ENCODE measurements around the gene CASZ1.

The CASZ1 gene

DNA sequence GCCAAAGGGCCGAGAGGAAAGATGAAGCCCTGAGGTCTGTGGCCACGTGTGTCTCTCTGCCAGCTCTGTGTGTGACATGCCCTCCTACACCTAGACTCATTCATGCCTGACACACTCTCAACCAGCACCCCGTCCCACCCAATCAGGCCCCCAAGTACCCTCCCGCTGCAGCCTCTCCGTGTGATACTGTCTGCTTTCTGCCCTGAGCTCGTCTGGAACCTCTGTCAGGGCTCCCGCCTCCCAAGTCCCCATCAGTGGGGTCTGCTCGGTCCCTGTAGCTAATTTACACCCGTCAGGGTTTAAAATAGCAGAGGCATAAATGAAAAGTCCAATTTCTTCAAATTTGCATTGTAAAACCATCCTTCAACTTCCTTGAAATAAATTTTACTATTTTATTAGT is 20.7 kb downstream of the CASZ1 start:
- no peak for DNase-seq (ENCODE audit: low spot score)

GRCh38 chr1:10774615-10775310 is 21.7 kb downstream of the CASZ1 start:
- DNase-seq (ENCODE audit: low spot score): no peak

DNA sequence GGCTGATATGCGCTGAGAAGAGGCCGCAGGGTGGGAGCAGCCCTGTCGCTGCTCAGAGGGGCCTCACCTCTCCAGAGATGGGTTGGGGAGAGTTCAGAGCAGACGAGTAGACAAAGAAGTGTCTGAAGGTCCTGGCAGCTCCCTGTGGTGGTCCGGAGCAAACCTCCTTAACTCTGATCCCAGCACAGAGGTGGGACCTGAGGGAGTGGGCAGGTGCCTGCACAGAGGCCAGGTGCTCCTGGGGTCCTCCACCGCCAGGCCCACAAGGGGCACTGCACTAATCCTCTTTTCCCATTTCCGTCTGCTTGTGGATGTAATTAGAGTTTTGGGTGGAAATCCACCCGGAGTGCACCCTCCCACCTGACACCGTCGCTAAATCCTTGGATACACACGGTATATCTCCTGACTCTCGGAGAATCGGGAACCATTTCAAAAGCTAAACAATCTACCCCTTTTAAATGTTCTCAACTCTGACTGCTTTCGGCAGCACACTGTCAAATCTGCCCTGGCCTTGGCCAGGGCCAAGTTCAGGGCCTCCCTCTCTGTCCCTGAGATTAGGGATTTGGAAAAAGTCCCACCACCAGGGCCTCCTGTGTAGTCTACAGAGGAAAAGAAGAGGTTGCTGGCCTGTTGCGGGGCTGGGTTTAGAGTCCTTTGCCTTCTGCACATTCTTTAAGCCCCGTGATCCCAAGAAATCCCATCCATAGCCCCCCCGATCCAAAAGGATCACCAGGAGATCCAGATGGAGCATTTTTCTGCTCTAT is 22.4 kb downstream of the CASZ1 start:
- no peak for DNase-seq (ENCODE audit: low spot score)

DNA sequence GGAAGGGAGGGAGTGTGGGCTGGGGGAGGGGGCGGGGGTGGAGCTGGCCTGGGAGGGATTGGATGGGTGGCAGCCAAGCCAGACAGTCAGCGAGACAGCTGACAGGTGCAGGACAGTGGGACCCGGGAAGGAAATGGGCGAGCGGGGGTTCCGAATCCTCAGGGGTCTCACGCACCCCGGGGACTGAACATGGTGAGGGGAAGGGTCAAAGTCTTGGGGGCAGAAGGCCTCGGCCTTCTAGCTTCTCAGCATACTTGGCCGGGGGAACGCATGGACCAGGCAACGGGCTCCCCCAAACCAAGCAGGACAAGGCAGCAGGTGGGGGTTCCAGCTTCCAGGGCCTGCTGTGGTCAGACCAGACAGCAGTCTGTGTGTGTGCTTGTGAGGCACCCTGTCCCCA is 23.1 kb downstream of the CASZ1 start:
- DNase-seq (ENCODE audit: low spot score): no peak

- no peak for DNase-seq (ENCODE audit: low spot score)
Measured at GRCh38 chr1:10772711-10773110, 23.7 kb downstream of the CASZ1 start.

DNA sequence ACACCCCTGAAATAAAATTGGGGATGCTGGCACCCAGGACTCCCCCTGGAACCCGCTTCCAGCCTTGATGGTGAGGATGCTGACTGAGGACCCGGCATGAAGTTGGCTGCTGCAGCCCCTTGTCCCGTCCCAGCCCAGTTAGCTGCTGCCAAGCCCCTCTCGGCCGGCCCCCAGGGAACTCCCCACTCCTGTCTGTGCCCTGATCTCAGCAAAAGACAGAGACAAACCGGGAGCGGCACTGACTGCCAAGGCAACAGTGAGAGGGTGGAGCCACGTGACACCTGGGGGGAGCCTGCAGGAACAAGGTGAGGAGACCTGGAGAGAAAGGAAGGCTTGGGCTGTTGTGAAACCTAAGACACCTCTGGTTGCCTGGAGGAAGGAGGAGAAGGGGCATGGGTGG is 24.7 kb downstream of the CASZ1 start:
- no peak for DNase-seq (ENCODE audit: low spot score)

DNA sequence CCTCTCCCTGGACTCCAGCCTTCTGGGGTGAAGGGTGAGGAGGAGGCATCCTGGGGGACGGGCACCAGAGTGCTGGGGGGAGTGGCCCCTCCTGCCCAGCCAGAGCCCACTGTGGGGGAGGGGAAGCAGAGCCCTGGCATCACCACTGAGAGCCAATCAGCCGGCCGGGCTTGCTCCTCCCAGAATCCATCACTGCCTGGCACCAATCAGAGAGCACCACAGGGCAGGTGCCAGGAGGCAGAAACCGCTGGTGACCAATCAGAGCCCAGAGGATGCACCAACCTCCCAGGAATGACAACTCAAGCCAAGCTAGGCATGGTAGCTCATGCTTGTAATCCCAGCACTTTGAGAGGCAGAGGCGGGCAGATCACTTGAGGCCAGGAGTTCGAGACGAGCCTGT is 27.9 kb downstream of the CASZ1 start:
- DNase-seq (ENCODE audit: low spot score): no peak

GRCh38 chr1:10767282-10767681 is 29.2 kb downstream of the CASZ1 start:
- no peak for DNase-seq (ENCODE audit: low spot score)

DNA sequence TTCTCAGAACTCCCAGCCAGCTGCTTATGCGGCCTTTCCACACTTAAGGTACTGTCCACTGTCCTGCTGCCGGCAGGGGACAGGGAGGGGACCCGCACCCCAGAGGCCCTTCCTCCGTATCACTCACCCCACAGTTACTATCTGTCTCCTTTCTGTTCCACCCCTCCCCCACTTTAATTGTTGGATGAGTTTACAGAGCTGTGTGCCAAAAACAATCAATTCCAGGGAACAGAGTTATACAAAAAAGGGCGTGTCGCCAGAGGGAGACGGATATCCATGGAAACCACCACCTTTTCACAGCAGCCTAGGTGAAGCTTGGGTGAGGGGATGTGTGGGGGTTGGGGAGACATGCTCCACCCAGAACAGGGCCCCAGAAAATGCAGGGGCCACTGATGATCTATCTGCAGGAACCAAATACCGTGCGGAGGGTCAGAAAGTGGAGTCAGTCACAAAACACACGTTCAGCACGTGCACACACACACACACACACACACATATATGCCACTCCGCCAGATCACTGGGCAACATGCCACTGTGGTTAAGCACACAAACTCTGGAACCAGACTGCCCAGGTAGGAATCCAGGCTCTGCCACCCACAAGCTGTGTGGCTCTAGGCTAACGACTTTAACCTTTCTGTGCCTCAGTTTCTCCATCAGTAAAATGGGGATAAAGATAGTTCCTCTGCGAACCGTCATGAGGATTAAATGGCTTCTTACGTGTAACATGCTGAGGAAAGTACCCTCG is 30.5 kb downstream of the CASZ1 start:
- DNase-seq (ENCODE audit: low spot score): no peak

DNA sequence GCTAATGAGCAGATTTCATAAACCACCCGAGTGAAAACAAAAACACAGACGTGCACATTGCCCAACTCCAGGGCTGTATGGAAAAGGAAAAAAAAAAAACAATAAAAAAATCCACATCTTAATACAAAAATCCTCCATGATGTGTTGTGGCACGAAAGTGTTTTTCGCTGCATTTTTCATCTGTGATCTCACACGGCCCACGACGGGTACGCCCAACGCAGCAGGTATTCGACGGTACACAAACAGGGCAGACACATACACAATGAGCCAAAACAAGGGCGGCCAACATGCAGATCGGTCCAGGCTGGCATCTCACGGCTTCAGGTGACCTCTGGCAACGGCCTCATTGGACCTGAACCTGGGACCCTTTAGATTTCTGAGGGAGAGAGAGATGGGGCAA is 31.1 kb downstream of the CASZ1 start:
- DNase-seq (ENCODE audit: low spot score): no peak

- DNase-seq (ENCODE audit: low spot score): no peak
Measured at GRCh38 chr1:10764296-10764798, 32.1 kb downstream of the CASZ1 start.

GRCh38 chr1:10762875-10763274 is 33.6 kb downstream of the CASZ1 start:
- DNase-seq (ENCODE audit: low spot score): no peak

DNA sequence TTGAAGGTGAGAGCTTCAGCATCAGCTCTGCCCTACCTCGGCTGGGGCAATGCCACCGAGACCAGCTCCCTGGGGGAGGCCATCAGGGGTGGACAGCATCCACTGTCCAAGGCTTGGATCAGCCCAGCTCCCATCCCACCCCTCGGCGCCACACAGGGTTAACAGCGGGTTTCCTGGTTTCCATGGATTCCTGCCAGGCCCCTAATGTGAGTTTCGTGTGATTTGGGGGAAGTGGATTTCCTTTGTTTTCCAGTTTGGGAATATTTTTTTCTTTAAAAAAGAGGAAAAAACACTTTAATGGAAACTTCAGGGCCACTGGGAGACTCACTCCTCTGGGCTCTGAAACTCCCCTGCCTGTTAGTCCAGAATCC is 34.3 kb downstream of the CASZ1 start:
- no peak for DNase-seq (ENCODE audit: low spot score)

GRCh38 chr1:10761503-10762152 is 34.8 kb downstream of the CASZ1 start:
- DNase-seq (ENCODE audit: low spot score): no peak

GRCh38 chr1:10760566-10761502 is 35.6 kb downstream of the CASZ1 start:
- no peak for DNase-seq (ENCODE audit: low spot score)

GRCh38 chr1:10759413-10760200 is 36.8 kb downstream of the CASZ1 start:
- peak; percentile 56 for DNase-seq (ENCODE audit: low spot score)

- DNase-seq (ENCODE audit: low spot score): no peak
Measured at GRCh38 chr1:10756842-10757241, 39.6 kb downstream of the CASZ1 start.

- peak; percentile 51 for DNase-seq (ENCODE audit: low spot score)
Measured at GRCh38 chr1:10755970-10756521, 40.4 kb downstream of the CASZ1 start.

- DNase-seq (ENCODE audit: low spot score): no peak
Measured at GRCh38 chr1:10754568-10755329, 41.7 kb downstream of the CASZ1 start.

Data from LoVo (cell line).